GM12878 (cell line): ENCODE results near the gene LRRC8B. TPM values are rescaled to one million over a fixed set of nuclear protein-coding genes. Genes with fewer than 3 reads are reported as not detected.

Source experiments
- ATAC-seq: fragments of 200-7000 bp; cut with Tn5 transposase; 3 replicates; pipeline ENCODE4 v1.9.1; 2020; ENCODE audit warnings: mild to moderate bottlenecking, moderate library complexity
- BruUV-seq: library from RNA; stranded (reverse); fragments of 400-500 nt; replicated peaks from 2 replicates; lab custom pipeline; 2021; lab: Mats Ljungman, UMichigan
- CTCF ChIA-PET: fragments of 300-600 bp; sonication (Branson Sonifier 250); formaldehyde crosslinking; extraction: SDS; loops from one replicate; lab custom pipeline; 2021; ENCODE audit warnings: inconsistent platforms; lab: Yijun Ruan, JAX
- POLR2A ChIA-PET: fragments of 350-600 bp; formaldehyde crosslinking; extraction: SDS; loops from one replicate; lab custom pipeline; 2021; ENCODE audit warnings: inconsistent platforms; lab: Charles Lee
- RAD21 ChIA-PET: fragments of 300-600 bp; sonication (Branson Sonifier 250); formaldehyde crosslinking; loops from one replicate; lab custom pipeline; 2023; ENCODE audit warnings: antibody characterized with exemption; ENCODE audit not compliant: unreplicated experiment; lab: Charles Lee
- SMC1A ChIA-PET: fragments of 300-600 bp; sonication (Branson Sonifier 250); formaldehyde crosslinking; loops from one replicate; lab custom pipeline; 2023; ENCODE audit not compliant: unreplicated experiment, uncharacterized antibody; lab: Charles Lee
- DNase-seq: peaks from one replicate; pipeline ENCODE4 v3.0.0-alpha.2; 2011; ENCODE audit warnings: low read depth, low spot score
- FAIRE-seq: peaks from 3 replicates; lab custom pipeline; 2011; peaks lifted over from hg19 to GRCh38; lab: Jason Lieb, UNC
- H2AFZ ChIP-seq: 2 replicates; pipeline ENCODE4 v1.6.0; 2011; ENCODE audit warnings: low read depth, low read length, control low read depth; ENCODE audit not compliant: control insufficient read depth
- H3K27ac ChIP-seq: 2 replicates; pipeline ENCODE4 v1.5.1; 2011; ENCODE audit warnings: control low read depth; ENCODE audit not compliant: control insufficient read depth, insufficient read depth
- H3K27me3 ChIP-seq, 2 experiments: replicated peaks in 1 of 2; 2 replicates each; pipeline versions ENCODE4 v1.6.0 to v1.6.1; 2011; ENCODE audit warnings: low read length in 1 of 2; ENCODE audit not compliant: control insufficient read depth in 2 of 2, insufficient read depth in 2 of 2
- H3K36me3 ChIP-seq, 2 experiments: 2 replicates each; pipeline ENCODE4 v1.5.1; 2011; ENCODE audit warnings: low read length in 1 of 2; ENCODE audit not compliant: control insufficient read depth in 2 of 2, insufficient read depth in 2 of 2
- H3K4me1 ChIP-seq: 2 replicates; pipeline ENCODE4 v1.6.1; 2011; ENCODE audit warnings: mild to moderate bottlenecking, low read length, moderate library complexity, mixed read lengths; ENCODE audit not compliant: control insufficient read depth, insufficient read depth
- H3K4me2 ChIP-seq: 2 replicates; pipeline ENCODE4 v1.6.0; 2011; ENCODE audit warnings: control low read depth; ENCODE audit not compliant: control insufficient read depth, insufficient read depth
- H3K4me3 ChIP-seq: fragments of 200-600 bp; sonication (generic); 2 replicates; pipeline ENCODE4 v1.5.1; 2016
- H3K79me2 ChIP-seq: 2 replicates; pipeline ENCODE4 v1.6.0; 2011; ENCODE audit warnings: low read length; ENCODE audit not compliant: control insufficient read depth, insufficient read depth
- H3K9ac ChIP-seq: 2 replicates; pipeline ENCODE4 v1.8.0; 2011; ENCODE audit warnings: low read length, control low read depth, mixed read lengths; ENCODE audit not compliant: control insufficient read depth, insufficient read depth
- H3K9me3 ChIP-seq: replicated peaks from 3 replicates; pipeline ENCODE4 v1.5.1; 2011; ENCODE audit warnings: mild to moderate bottlenecking, low read length; ENCODE audit not compliant: control insufficient read depth, insufficient read depth
- H4K20me1 ChIP-seq: 2 replicates; pipeline ENCODE4 v1.6.0; 2011; ENCODE audit not compliant: control insufficient read depth, insufficient read depth
- BACH1 ChIP-seq: fragments of 450-650 bp; IDR thresholded peaks from 2 replicates; pipeline ENCODE4 v1.6.1; 2017; ENCODE audit warnings: mild to moderate bottlenecking, borderline replicate concordance
- BCLAF1 ChIP-seq: fragments of 450-650 bp; IDR thresholded peaks from 2 replicates; pipeline ENCODE4 v1.6.1; 2017; ENCODE audit warnings: antibody characterized with exemption, mild to moderate bottlenecking, moderate library complexity
- CEBPB ChIP-seq, 2 experiments: fragments of 150-350 bp in 1 of 2; IDR thresholded peaks; 2 replicates each; pipeline ENCODE4 v1.6.1; 2012 to 2014; ENCODE audit warnings: low read depth in 2 of 2, low read length in 2 of 2, borderline replicate concordance in 1 of 2, inconsistent platforms in 1 of 2
- CHD4 ChIP-seq: fragments of 200-600 bp; sonication (generic); IDR thresholded peaks from 2 replicates; pipeline ENCODE4 v1.6.1; 2016; ENCODE audit warnings: mild to moderate bottlenecking
- EGR1 ChIP-seq, 2 experiments: IDR thresholded peaks; 1 replicate in 1 of 2; 2 replicates in 1 of 2; pipeline ENCODE4 v1.6.1; 2011 to 2012; ENCODE audit warnings: low read depth in 2 of 2, low read length in 2 of 2, borderline replicate concordance in 1 of 2, mild to moderate bottlenecking in 1 of 2, moderate library complexity in 1 of 2
- ESRRA ChIP-seq: IDR thresholded peaks from 2 replicates; pipeline ENCODE4 v1.6.1; 2012; ENCODE audit warnings: mild to moderate bottlenecking, low read length, improper control_type of control experiment
- ETV6 ChIP-seq, 2 experiments: fragments of 450-650 bp in 1 of 2; IDR thresholded peaks in 1 of 2; conservative IDR thresholded peaks in 1 of 2; 2 replicates each; pipeline ENCODE4 v1.6.1; 2014; ENCODE audit warnings: antibody characterized with exemption in 1 of 2, borderline replicate concordance in 1 of 2, low read depth in 1 of 2, mild to moderate bottlenecking in 1 of 2, moderate library complexity in 1 of 2
- FOS ChIP-seq: IDR thresholded peaks from 3 replicates; pipeline ENCODE4 v1.6.1; 2011; ENCODE audit warnings: borderline replicate concordance; ENCODE audit not compliant: insufficient read length; ENCODE audit errors: extremely low read depth
- HDAC6 ChIP-seq: fragments of 200-600 bp; sonication (generic); IDR thresholded peaks from one replicate; pipeline ENCODE4 v1.8.0; 2017; ENCODE audit warnings: antibody characterized with exemption; ENCODE audit not compliant: unreplicated experiment
- MEF2A ChIP-seq: IDR thresholded peaks from 2 replicates; pipeline ENCODE4 v1.6.1; 2011; ENCODE audit warnings: low read depth, mild to moderate bottlenecking, low read length, moderate library complexity; ENCODE audit not compliant: insufficient read depth
- NFYA ChIP-seq: IDR thresholded peaks from 2 replicates; pipeline ENCODE4 v1.6.1; 2011; ENCODE audit warnings: low read depth, mild to moderate bottlenecking, low read length, improper control_type of control experiment, borderline replicate concordance
- NRF1 ChIP-seq: conservative IDR thresholded peaks from 2 replicates; pipeline ENCODE4 v1.6.1; 2011; ENCODE audit warnings: mild to moderate bottlenecking, low read depth, low read length, improper control_type of control experiment
- POLR2AphosphoS2 ChIP-seq: IDR thresholded peaks from 2 replicates; pipeline ENCODE4 v1.6.1; 2011; ENCODE audit warnings: low read depth, mild to moderate bottlenecking, low read length, improper control_type of control experiment, moderate library complexity
- RAD51 ChIP-seq: fragments of 450-650 bp; IDR thresholded peaks from 2 replicates; pipeline ENCODE4 v1.6.1; 2016; ENCODE audit warnings: moderate library complexity, mild to moderate bottlenecking, inconsistent platforms
- RCOR1 ChIP-seq: conservative IDR thresholded peaks from 2 replicates; pipeline ENCODE4 v1.6.1; 2012; ENCODE audit warnings: low read depth, low read length, improper control_type of control experiment
- SIN3A ChIP-seq: IDR thresholded peaks from 2 replicates; pipeline ENCODE4 v1.6.1; 2012; ENCODE audit warnings: low read depth, low read length, improper control_type of control experiment
- SIX5 ChIP-seq: IDR thresholded peaks from 2 replicates; pipeline ENCODE4 v1.6.1; 2011; ENCODE audit warnings: mild to moderate bottlenecking, low read depth, low read length, moderate library complexity; ENCODE audit not compliant: severe bottlenecking
- SPI1 ChIP-seq: IDR thresholded peaks from 2 replicates; pipeline ENCODE4 v1.6.1; 2011; ENCODE audit warnings: low read depth, mild to moderate bottlenecking, low read length, moderate library complexity, borderline replicate concordance; ENCODE audit not compliant: insufficient read depth
- TAF1 ChIP-seq: IDR thresholded peaks from 2 replicates; pipeline ENCODE4 v1.6.1; 2011; ENCODE audit warnings: mild to moderate bottlenecking, low read depth, low read length, borderline replicate concordance
- ZNF24 ChIP-seq: fragments of 450-650 bp; IDR thresholded peaks from 2 replicates; pipeline ENCODE4 v1.6.1; 2017; ENCODE audit warnings: antibody characterized with exemption, mild to moderate bottlenecking
- in situ Hi-C: fragments of 300-500 bp; cut with MboI; formaldehyde crosslinking; loops from 9 replicates; pipeline ENCODE4 v1.14.3; 2018; ENCODE audit warnings: mixed read lengths
- intact Hi-C: fragments of 100-400 bp; cut with micrococcal nuclease; formaldehyde crosslinking; loops from one replicate; pipeline ENCODE4 v1.14.2; 2022; ENCODE audit not compliant: unreplicated experiment
- polyA plus RNA-seq, 11 experiments: library from polyadenylated mRNA; depleted of rRNA in 4 of 11; unstranded in 6 of 11; stranded (reverse) in 5 of 11; fragments of >200 nt; fragmentation: Nextera tagmentation in 4 of 11; fragmentation: Illumina TruSeq in 1 of 11; extraction: Ambion mirVana in 4 of 11; extraction: Trizol in 1 of 11; gene quantifications; 1 replicate in 1 of 11; 2 replicates in 10 of 11; pipeline versions ENCODE4 v1.2.1 to v1.2.3, GENCODE V29; 2011 to 2016; ENCODE audit warnings: inconsistent platforms in 2 of 11, missing spikeins in 2 of 11, low read depth in 1 of 11
- total RNA-seq, 4 experiments: library from RNA; depleted of rRNA in 3 of 4; stranded (reverse); fragments of >200 nt in 3 of 4; fragmentation: Illumina TruSeq in 1 of 4; extraction: Trizol in 1 of 4; gene quantifications; 2 replicates each; pipeline versions ENCODE4 v1.2.1 to v1.2.3, GENCODE V29; 2013 to 2021

Gene LRRC8B
- total and polyA plus RNA-seq, 10 of the 15 experiments (the other 5 are each of a cell fraction or from before 2014, with no cell fraction given): 1.3 to 9.2 (median 5.4) TPM

GRCh38 chr1:89627596-89627962 lies 103.0 kb downstream of the LRRC8B start:
- intact Hi-C loops: no loop called here
- TF ChIP-seq ZNF24 (no peak), RCOR1 (no peak), CHD4 (no peak), ESRRA (no peak), HDAC6 (no peak), SIX5 (no peak), CEBPB (IDR thresholded peaks at IDR 0.05; ENCODE audit: borderline replicate concordance in 1 of 2, low read depth in 2 of 2, low read length in 2 of 2) (no peak), BACH1 (no peak), POLR2AphosphoS2 (no peak), EGR1 (IDR thresholded peaks at IDR 0.05; ENCODE audit: borderline replicate concordance in 1 of 2, low read depth in 2 of 2, low read length in 2 of 2) (no peak), ETV6 (conservative IDR thresholded peaks at IDR 0.05 in 1 of 2, IDR thresholded peaks at IDR 0.05 in 1 of 2; ENCODE audit: borderline replicate concordance in 1 of 2, low read depth in 1 of 2) (no peak), RAD51 (no peak), MEF2A (no peak), TAF1 (no peak), NFYA (no peak), NRF1 (no peak), SPI1 (no peak), SIN3A (no peak), BCLAF1 (no peak), FOS (no peak)
- no TSS peak for BruUV-seq
- Histone ChIP-seq H3K4me3 (no peak overlapping the region), H4K20me1 (no peaks in the 10 kb centered on the region), H3K9me3 (no peaks in the 10 kb centered on the region), H3K79me2 (no peaks in the 10 kb centered on the region; the same call in 1 of the 2 replicates), H3K4me2 (no peak overlapping the region), H2AFZ (no peak overlapping the region), H3K36me3 (no peaks in the 10 kb centered on the region), H3K4me1 (peaks cover 12% of the 10 kb centered on the region), H3K27ac (no peak overlapping the region), H3K9ac (no peak overlapping the region), H3K27me3 (no peaks in the 10 kb centered on the region; a peak in 1 of 4 replicates)
- CTCF ChIA-PET: interaction anchor here (1.3 to 19.0 kb wide), 7 partner anchors 8 to 359 kb away, joined by 4 to 369 read pairs (median 6); no protein-coding TSS in a partner anchor
- in situ Hi-C loops: loop anchor here (5.0 to 25.0 kb wide), 2 partner anchors 130 to 360 kb away; partner anchors contain the start of gene ZNF326
- DNase-seq: no peak
- no peak for FAIRE-seq
- RAD21 ChIA-PET: interaction anchor here (0.7 to 12.5 kb wide), 15 partner anchors 8 to 154 kb away, joined by 3 to 302 read pairs (median 4); no protein-coding TSS in a partner anchor
- POLR2A ChIA-PET: interaction anchor here (0.9 to 2.9 kb wide), 3 partner anchors 16 to 42 kb away, joined by 3 to 9 read pairs (median 3); no protein-coding TSS in a partner anchor
- ATAC-seq: no peak
- SMC1A ChIA-PET: interaction anchor here (0.6 to 20.4 kb wide), 18 partner anchors 8 to 943 kb away, joined by 3 to 391 read pairs (median 6); partner anchors contain the start of gene LRRC8B
